Trophoblast cell (in vitro differentiated cells and primary cell): ENCODE results near the gene CHTF18.
A peak's percentile ranks its signal among the peaks of the same experiment; 100 is the strongest.

Source experiments
- DNase-seq, 2 donors: peaks; one replicate each; pipeline ENCODE4 v3.0.0-alpha.2; 2016
- H2AFZ ChIP-seq: 2 replicates; pipeline ENCODE4 v1.6.1; 2013; ENCODE audit warnings: low read length, moderate library complexity, mild to moderate bottlenecking; ENCODE audit not compliant: insufficient read depth, poor library complexity
- H2AK5ac ChIP-seq: 2 replicates; pipeline ENCODE4 v1.6.1; 2013; ENCODE audit warnings: mild to moderate bottlenecking, low read length
- H2BK120ac ChIP-seq: 2 replicates; pipeline ENCODE4 v1.6.1; 2013; ENCODE audit warnings: low read length, mild to moderate bottlenecking, moderate library complexity; ENCODE audit not compliant: insufficient read depth, poor library complexity
- H2BK12ac ChIP-seq: 2 replicates; pipeline ENCODE4 v1.6.1; 2013; ENCODE audit warnings: mild to moderate bottlenecking, low read length, moderate library complexity
- H2BK5ac ChIP-seq: 2 replicates; pipeline ENCODE4 v1.6.1; 2013; ENCODE audit warnings: low read length, low read depth, moderate library complexity, mild to moderate bottlenecking; ENCODE audit not compliant: poor library complexity
- H3K14ac ChIP-seq: 2 replicates; pipeline ENCODE4 v1.6.1; 2013; ENCODE audit warnings: mild to moderate bottlenecking, low read length
- H3K18ac ChIP-seq: 2 replicates; pipeline ENCODE4 v1.6.1; 2013; ENCODE audit warnings: mild to moderate bottlenecking, low read length
- H3K23ac ChIP-seq: 2 replicates; pipeline ENCODE4 v1.6.1; 2013; ENCODE audit warnings: low read length
- H3K27ac ChIP-seq: 2 replicates; pipeline ENCODE4 v1.5.1; 2013; ENCODE audit warnings: low read depth, mild to moderate bottlenecking, inconsistent platforms, low read length, moderate library complexity
- H3K27me3 ChIP-seq: 2 replicates; pipeline ENCODE4 v1.6.1; 2013; ENCODE audit warnings: inconsistent platforms, mild to moderate bottlenecking, low read length, moderate library complexity; ENCODE audit not compliant: insufficient read depth
- H3K36me3 ChIP-seq, 2 experiments: 1 replicate in 1 of 2; 2 replicates in 1 of 2; pipeline ENCODE4 v1.6.1; 2013; ENCODE audit warnings: low read length in 2 of 2, mild to moderate bottlenecking in 2 of 2, moderate library complexity in 1 of 2; ENCODE audit not compliant: insufficient read depth in 2 of 2, control insufficient read depth in 1 of 2
- H3K4ac ChIP-seq: 2 replicates; pipeline ENCODE4 v1.6.1; 2013; ENCODE audit warnings: low read depth, mild to moderate bottlenecking, low read length, moderate library complexity
- H3K4me1 ChIP-seq, 2 experiments: 1 replicate in 1 of 2; 2 replicates in 1 of 2; pipeline ENCODE4 v1.6.1; 2013; ENCODE audit warnings: low read length in 2 of 2, mild to moderate bottlenecking in 2 of 2, moderate library complexity in 1 of 2; ENCODE audit not compliant: insufficient read depth in 2 of 2, control insufficient read depth in 1 of 2
- H3K4me2 ChIP-seq: 2 replicates; pipeline ENCODE4 v1.6.1; 2013; ENCODE audit warnings: inconsistent platforms, mild to moderate bottlenecking, low read length, moderate library complexity
- H3K4me3 ChIP-seq: 2 replicates; pipeline ENCODE4 v1.5.1; 2013; ENCODE audit warnings: mild to moderate bottlenecking, low read depth, low read length, inconsistent platforms
- H3K79me1 ChIP-seq: one replicate; pipeline ENCODE4 v1.6.1; 2013; ENCODE audit warnings: low read length
- H3K79me2 ChIP-seq: 2 replicates; pipeline ENCODE4 v1.6.1; 2013; ENCODE audit warnings: low read length, mild to moderate bottlenecking; ENCODE audit not compliant: control insufficient read depth, insufficient read depth, poor library complexity
- H3K9ac ChIP-seq: 2 replicates; pipeline ENCODE4 v1.6.1; 2013; ENCODE audit warnings: mild to moderate bottlenecking, low read length
- H3K9me3 ChIP-seq: 2 replicates; pipeline ENCODE4 v1.6.1; 2013; ENCODE audit warnings: low read depth, mild to moderate bottlenecking, control low read depth, inconsistent platforms, low read length; ENCODE audit not compliant: insufficient read depth
- H4K12ac ChIP-seq: 2 replicates; pipeline ENCODE4 v1.6.1; 2013; ENCODE audit warnings: low read depth, mild to moderate bottlenecking, low read length, moderate library complexity
- H4K8ac ChIP-seq: 2 replicates; pipeline ENCODE4 v1.6.1; 2013; ENCODE audit warnings: low read depth, mild to moderate bottlenecking, low read length, moderate library complexity
- H4K91ac ChIP-seq: one replicate; pipeline ENCODE4 v1.6.1; 2013; ENCODE audit warnings: low read depth, mild to moderate bottlenecking, low read length, moderate library complexity
- WGBS: extraction: QIAGEN DNeasy Blood & Tissue Kit; methylation state at CpG from one replicate; pipeline ENCODE4 v1.1.7; 2013; ENCODE audit warnings: missing lambda C conversion rate; ENCODE audit not compliant: insufficient read length, insufficient coverage; ENCODE audit errors: extremely low coverage; 5-methylcytosine and 5-hydroxymethylcytosine counted together

Gene CHTF18

GRCh38 chr16:761625-762513 is 26.6 kb upstream of the CHTF18 start:
- H3K79me2 ChIP-seq = no peaks in the 10 kb centered on the region
- no CpG with 5 or more reads among the region's 22 CpGs for WGBS
- H4K91ac ChIP-seq = no peak overlapping the region
- H3K14ac ChIP-seq = no peak overlapping the region
- H4K8ac ChIP-seq = no peak overlapping the region
- H3K9ac ChIP-seq = no peak overlapping the region
- H3K27ac ChIP-seq = no peak overlapping the region
- H3K36me3 ChIP-seq = no peaks in the 10 kb centered on the region
- H2AK5ac ChIP-seq = no peak overlapping the region
- H3K4ac ChIP-seq = no peak overlapping the region
- no peak overlapping the region for H3K4me3 ChIP-seq
- DNase-seq = no peak
- no peak overlapping the region for H2BK5ac ChIP-seq
- H3K18ac ChIP-seq = no peak overlapping the region
- no peak overlapping the region for H2BK120ac ChIP-seq
- H3K9me3 ChIP-seq = peaks cover 4% of the 10 kb centered on the region
- H3K27me3 ChIP-seq = no peaks in the 10 kb centered on the region
- no peak overlapping the region for H4K12ac ChIP-seq
- no peak overlapping the region for H3K4me2 ChIP-seq
- peaks cover 12% of the 10 kb centered on the region in 2 experiments for H3K4me1 ChIP-seq
- H2AFZ ChIP-seq = no peak overlapping the region
- no peak overlapping the region for H2BK12ac ChIP-seq
- no peak overlapping the region for H3K23ac ChIP-seq
- peaks cover 3% of the 10 kb centered on the region for H3K79me1 ChIP-seq

- WGBS = no CpG with 5 or more reads among the region's 17 CpGs
Observed at GRCh38 chr16:762595-763268, 25.7 kb upstream of the CHTF18 start.

GRCh38 chr16:763369-764183 is 24.8 kb upstream of the CHTF18 start:
- Histone ChIP-seq H3K27ac (no peak overlapping the region), H3K4me1 (peaks cover 12% of the 10 kb centered on the region in 2 experiments), H3K79me2 (no peaks in the 10 kb centered on the region), H3K79me1 (peaks cover 3% of the 10 kb centered on the region), H3K27me3 (no peaks in the 10 kb centered on the region), H4K91ac (no peak overlapping the region), H2BK120ac (no peak overlapping the region), H4K8ac (no peak overlapping the region), H3K4me2 (no peak overlapping the region), H3K18ac (no peak overlapping the region), H3K14ac (no peak overlapping the region), H3K4me3 (peak overlapping the region; percentile 14), H2BK12ac (no peak overlapping the region), H2AFZ (no peak overlapping the region), H4K12ac (no peak overlapping the region), H2AK5ac (no peak overlapping the region), H3K9ac (no peak overlapping the region), H3K4ac (no peak overlapping the region), H2BK5ac (no peak overlapping the region), H3K36me3 (no peaks in the 10 kb centered on the region), H3K23ac (no peak overlapping the region), H3K9me3 (peaks cover 4% of the 10 kb centered on the region)
- DNase-seq = no peak
- no CpG with 5 or more reads among the region's 21 CpGs for WGBS

More at GRCh38 chr16:762595-763268, 25.7 kb upstream of the CHTF18 start:
- H3K9me3 ChIP-seq = peaks cover 4% of the 10 kb centered on the region
- no peak overlapping the region for H3K9ac ChIP-seq
- H3K18ac ChIP-seq = no peak overlapping the region
- no peak overlapping the region for H2BK120ac ChIP-seq
- no peak overlapping the region for H3K14ac ChIP-seq
- no peak overlapping the region for H2BK5ac ChIP-seq
- no peaks in the 10 kb centered on the region for H3K79me2 ChIP-seq
- no peaks in the 10 kb centered on the region for H3K36me3 ChIP-seq
- no peak for DNase-seq
- H3K23ac ChIP-seq = no peak overlapping the region
- H2BK12ac ChIP-seq = no peak overlapping the region
- no peaks in the 10 kb centered on the region for H3K27me3 ChIP-seq
- H3K4me1 ChIP-seq = peaks cover 12% of the 10 kb centered on the region in 2 experiments
- H3K4me2 ChIP-seq = no peak overlapping the region
- H2AFZ ChIP-seq = no peak overlapping the region
- no peak overlapping the region for H4K91ac ChIP-seq
- H3K4me3 ChIP-seq = no peak overlapping the region
- H2AK5ac ChIP-seq = no peak overlapping the region
- no peak overlapping the region for H4K12ac ChIP-seq
- no peak overlapping the region for H4K8ac ChIP-seq
- no peak overlapping the region for H3K4ac ChIP-seq
- H3K27ac ChIP-seq = no peak overlapping the region
- H3K79me1 ChIP-seq = peaks cover 3% of the 10 kb centered on the region

GRCh38 chr16:764184-764750 is 24.2 kb upstream of the CHTF18 start:
- Histone ChIP-seq H3K4ac (no peak overlapping the region), H3K79me1 (peaks cover 1% of the 10 kb centered on the region), H3K9ac (no peak overlapping the region), H3K36me3 (no peaks in the 10 kb centered on the region), H3K18ac (no peak overlapping the region), H2BK12ac (no peak overlapping the region), H2AK5ac (no peak overlapping the region), H3K4me3 (no peak overlapping the region), H4K12ac (no peak overlapping the region), H3K4me1 (peaks cover 12% of the 10 kb centered on the region in 2 experiments), H3K4me2 (no peak overlapping the region), H3K27ac (no peak overlapping the region), H2BK5ac (no peak overlapping the region), H3K27me3 (no peaks in the 10 kb centered on the region), H3K14ac (no peak overlapping the region), H4K91ac (no peak overlapping the region), H4K8ac (no peak overlapping the region), H2BK120ac (no peak overlapping the region), H3K9me3 (peaks cover 4% of the 10 kb centered on the region), H3K79me2 (no peaks in the 10 kb centered on the region), H2AFZ (no peak overlapping the region), H3K23ac (no peak overlapping the region)
- no CpG with 5 or more reads among the region's 20 CpGs for WGBS
- DNase-seq = no peak
